VCaP (cell line): ENCODE data around the gene NXNL2.

Experiments
- H3K27ac ChIP-seq: fragments of 450-650 bp; 2 replicates; pipeline ENCODE4 v1.5.1; 2017
- CTCF ChIP-seq: fragments of 450-650 bp; conservative IDR thresholded peaks from 2 replicates; pipeline ENCODE4 v1.5.1; 2017; ENCODE audit warnings: mild to moderate bottlenecking, moderate library complexity

Gene NXNL2

GRCh38 chr9:88538311-88539085 lies 3.5 kb downstream of the NXNL2 start:
- TF ChIP-seq CTCF = no peak
- H3K27ac ChIP-seq = no peak overlapping the region

GRCh38 chr9:88539246-88539645 lies 4.3 kb downstream of the NXNL2 start:
- no peak for TF ChIP-seq CTCF
- H3K27ac ChIP-seq = no peak overlapping the region

- TF ChIP-seq CTCF = no peak
- H3K27ac ChIP-seq = no peak overlapping the region
These were observed 5.3 kb downstream of the NXNL2 start for GRCh38 chr9:88540251-88540763.

GRCh38 chr9:88544245-88544644 lies 9.3 kb downstream of the NXNL2 start:
- no peak overlapping the region for H3K27ac ChIP-seq
- TF ChIP-seq CTCF = no peak

- no peak for TF ChIP-seq CTCF
- no peak overlapping the region for H3K27ac ChIP-seq
These were observed 16.7 kb downstream of the NXNL2 start for GRCh38 chr9:88551546-88552137.

GRCh38 chr9:88553350-88553749 lies 18.4 kb downstream of the NXNL2 start:
- no peak overlapping the region for H3K27ac ChIP-seq
- no peak for TF ChIP-seq CTCF

- TF ChIP-seq CTCF = no peak
These were observed 20.4 kb downstream of the NXNL2 start for GRCh38 chr9:88555268-88555980.

More at GRCh38 chr9:88555268-88555980, 20.4 kb downstream of the NXNL2 start:
- no peak overlapping the region for H3K27ac ChIP-seq
